Mucosa of gallbladder (tissue), 1 donor: ENCODE data around the gene CLDN8. TPM values are rescaled to one million over a fixed set of nuclear protein-coding genes. Genes with fewer than 3 reads are reported as not detected.

Source experiments
- DNase-seq: peaks from one replicate; pipeline ENCODE4 v3.0.0-alpha.2; 2020; ENCODE audit warnings: low spot score
- total RNA-seq: library from RNA; stranded (reverse); gene quantifications from one replicate; pipeline ENCODE4 v1.2.1, GENCODE V29; 2021
- donor health status: DM: no; HTN: no; CAD: no.

The CLDN8 gene
- total RNA-seq, 1 donor from 2014 or later, result 0.09 TPM

- DNase-seq, result no peak
These were observed 9.2 kb downstream of the CLDN8 start for GRCh38 chr21:30206551-30207251.

- no peak for DNase-seq
These were observed 15.9 kb downstream of the CLDN8 start for GRCh38 chr21:30200000-30200399.

- DNase-seq, result no peak
These were observed 21.1 kb downstream of the CLDN8 start for GRCh38 chr21:30194701-30195299.

DNA sequence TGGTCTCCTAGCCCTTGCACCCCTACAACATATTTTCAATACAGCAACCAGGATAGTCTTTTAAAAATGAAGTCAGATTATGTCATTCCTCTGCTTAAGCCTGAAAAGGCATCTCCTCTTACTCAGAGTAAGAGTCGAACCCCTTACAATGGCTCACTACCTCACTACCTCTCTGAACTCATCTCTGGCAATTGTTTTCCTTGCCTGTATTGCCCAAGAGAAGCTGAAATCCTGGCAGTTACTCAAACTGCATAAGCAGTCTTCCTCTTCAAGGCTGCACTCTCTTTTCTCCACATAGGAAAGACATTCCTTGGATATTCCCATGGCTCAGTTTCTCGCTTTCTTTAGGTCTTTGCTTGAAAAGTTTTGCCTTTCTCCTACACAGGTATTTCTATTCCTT lies 22.7 kb downstream of the CLDN8 start:
- DNase-seq, result no peak

DNA sequence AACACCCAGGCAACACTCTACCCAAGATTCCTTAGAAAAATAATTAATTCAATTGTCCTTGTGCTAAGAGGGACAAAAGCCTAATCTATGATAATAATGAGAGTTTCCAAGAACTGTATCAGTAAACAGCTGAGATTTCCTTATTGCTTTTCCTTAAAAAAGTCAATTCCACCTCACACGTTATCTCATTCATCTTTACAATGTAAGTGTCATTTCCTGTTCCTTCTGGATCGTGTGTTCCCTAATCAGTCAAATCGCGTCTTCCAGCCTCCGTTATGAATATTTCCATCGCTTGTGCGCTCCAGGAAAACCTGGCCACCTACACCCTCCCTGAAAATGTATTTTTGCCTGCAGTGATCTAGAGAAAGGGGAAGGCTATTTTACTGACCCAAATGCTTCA lies 25.3 kb downstream of the CLDN8 start:
- no peak for DNase-seq

DNA sequence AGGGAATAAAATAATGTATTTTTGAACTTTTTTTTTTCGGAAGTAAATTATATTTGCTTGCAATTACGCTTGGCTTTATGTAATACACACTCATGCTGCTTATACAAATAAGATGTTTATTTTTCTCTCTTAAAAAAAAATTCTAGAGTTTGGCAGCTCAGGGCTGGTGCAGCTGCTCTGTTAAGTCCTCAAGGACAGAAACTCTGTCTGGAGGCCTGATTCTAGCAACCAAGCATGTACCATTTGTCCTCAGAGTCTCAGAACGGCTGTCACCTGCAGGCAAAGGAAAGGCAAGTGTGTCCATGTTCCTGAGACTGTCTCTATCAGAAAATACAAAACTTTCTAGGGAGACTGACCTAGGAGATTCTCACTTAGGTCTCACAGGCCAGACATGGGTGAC lies 26.1 kb downstream of the CLDN8 start:
- no peak for DNase-seq

DNA sequence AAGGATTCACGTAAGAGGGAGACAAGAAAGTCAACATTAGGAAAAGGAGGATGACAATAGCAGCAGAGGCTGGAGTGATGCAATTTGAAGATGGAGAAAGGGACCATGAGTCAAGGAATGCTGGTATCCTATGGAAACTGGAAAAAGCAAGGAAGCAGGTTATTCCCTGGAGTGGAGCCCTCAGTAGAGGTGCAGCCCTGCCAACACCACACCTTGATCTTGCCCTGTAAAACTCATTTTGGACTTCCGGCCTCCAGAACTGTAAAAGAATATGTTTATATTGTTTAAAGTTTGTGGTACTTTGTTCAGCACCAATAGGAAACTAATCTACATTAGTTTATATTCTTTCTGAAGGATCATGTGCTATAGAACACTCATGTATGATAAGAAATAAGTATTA lies 29.7 kb downstream of the CLDN8 start:
- no peak for DNase-seq

- DNase-seq, result no peak
These were observed 47.8 kb downstream of the CLDN8 start for GRCh38 chr21:30168086-30168485.

DNA sequence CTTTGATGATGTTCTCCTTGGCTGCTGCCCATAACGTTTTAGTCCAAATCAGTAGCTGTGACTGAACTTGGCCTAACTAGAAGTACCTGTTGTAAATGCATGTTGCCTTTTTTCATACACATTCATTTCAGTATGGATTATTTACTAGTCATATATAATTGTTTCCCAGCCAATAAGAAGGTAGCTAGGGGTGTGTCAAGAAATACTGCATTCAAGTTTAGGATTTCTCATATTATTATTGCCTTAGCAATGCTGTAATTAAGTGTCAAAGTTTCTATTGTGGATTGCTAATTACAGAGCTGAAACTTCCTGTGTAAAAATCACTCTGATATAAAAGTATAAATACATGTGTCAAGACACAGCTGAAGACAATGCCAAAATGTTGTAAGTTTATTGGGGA lies 49.2 kb downstream of the CLDN8 start, which contains the start of gene CLDN17:
Gene CLDN17 (minus strand): TSS at position 101 of the 400 bp plus-strand sequence. CDS start 188 bp downstream, outside the sequence.
- DNase-seq, result no peak

DNA sequence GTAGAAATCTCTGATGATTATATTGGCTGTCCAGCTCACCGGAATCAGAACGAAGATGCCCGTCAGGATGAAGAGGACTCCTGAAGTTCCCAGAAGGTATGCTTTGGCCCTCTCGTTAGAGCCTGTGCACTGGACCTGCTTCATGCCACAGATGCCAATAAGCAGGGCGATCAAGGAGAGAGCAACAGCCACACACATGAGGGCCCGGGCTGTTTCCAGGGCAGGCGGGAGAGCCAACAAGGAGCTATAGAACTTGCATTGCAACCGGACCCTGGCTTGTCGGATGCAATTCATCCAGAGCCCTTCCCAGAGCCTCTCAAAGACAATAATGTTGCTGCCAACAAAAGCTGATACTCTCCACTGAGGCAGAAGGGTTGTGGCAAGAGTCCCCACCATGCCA lies 49.7 kb downstream of the CLDN8 start:
- no peak for DNase-seq

DNA sequence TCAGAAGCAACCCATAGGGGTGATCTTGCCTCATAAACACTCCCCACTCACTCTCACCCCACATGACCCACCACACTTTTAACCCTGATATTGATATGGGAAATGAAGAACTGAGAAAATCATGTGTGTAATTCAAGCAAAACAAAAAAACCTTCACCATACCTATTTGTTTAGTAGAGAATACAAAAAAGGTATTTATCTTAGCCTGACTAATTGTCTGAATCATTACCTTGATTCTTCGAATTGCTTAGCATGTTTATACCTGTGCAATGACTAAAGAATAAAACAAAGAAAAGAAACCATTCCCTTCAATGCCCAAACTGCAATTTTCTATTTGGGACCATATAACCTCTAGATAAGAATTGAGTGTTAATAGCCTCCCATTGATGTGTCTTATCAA lies 51.1 kb downstream of the CLDN8 start:
- no peak for DNase-seq

Other genes with a start within 250 kb of the CLDN8 start
- gene CLDN17, start 49.3 kb downstream of the CLDN8 start, total RNA-seq, result not detected
- not detected for gene KRTAP24-1, start 66.9 kb upstream of the CLDN8 start, total RNA-seq
- not detected for gene KRTAP25-1, start 73.4 kb upstream of the CLDN8 start, total RNA-seq
- not detected for gene KRTAP26-1, start 104.2 kb upstream of the CLDN8 start, total RNA-seq
- gene KRTAP27-1, start 121.6 kb upstream of the CLDN8 start, total RNA-seq, result not detected
- gene KRTAP23-1, start 132.5 kb upstream of the CLDN8 start, total RNA-seq, result not detected
- gene KRTAP13-2, start 156.2 kb upstream of the CLDN8 start, total RNA-seq, result not detected
- not detected for gene KRTAP13-1, start 179.9 kb upstream of the CLDN8 start, total RNA-seq
- not detected for gene KRTAP13-3, start 209.8 kb upstream of the CLDN8 start, total RNA-seq
- gene KRTAP13-4, start 214.1 kb upstream of the CLDN8 start, total RNA-seq, result not detected
- not detected for gene KRTAP15-1, start 224.2 kb upstream of the CLDN8 start, total RNA-seq